Transverse colon (tissue), 3 donors: Measurements from ENCODE around the gene TMC3.

Experiments
- CTCF ChIP-seq, 5 experiments: fragments of 200-600 bp in 3 of 5; fragments of 450-650 bp in 2 of 5; sonication (generic) in 3 of 5; IDR thresholded peaks; 1 replicate in 2 of 5; 2 replicates in 3 of 5; pipeline ENCODE4 v1.5.1; 2016 to 2017; ENCODE audit warnings: antibody characterized with exemption in 5 of 5, inconsistent platforms in 3 of 5, mild to moderate bottlenecking in 2 of 5, moderate library complexity in 1 of 5
- EP300 ChIP-seq: sonication (generic); formaldehyde crosslinking; IDR thresholded peaks from one replicate; pipeline ENCODE4 v1.6.1; 2017; ENCODE audit warnings: antibody characterized with exemption, low read depth
- POLR2A ChIP-seq: fragments of 450-650 bp; IDR thresholded peaks from one replicate; pipeline ENCODE4 v1.6.1; 2016; ENCODE audit warnings: antibody characterized with exemption, mild to moderate bottlenecking, moderate library complexity

GRCh38 chr15:81384891-81385720 lies 11.1 kb upstream of the TMC3 start:
- no peak for TF ChIP-seq CTCF (IDR thresholded peaks at IDR 0.05)
- TF ChIP-seq POLR2A = no peak
- TF ChIP-seq EP300 = no peak
